ENCODE data around the gene DACH1. TPM values are rescaled to one million over a fixed set of nuclear protein-coding genes. Genes with fewer than 3 reads are reported as not detected.

DACH1 gene
- total and polyA plus RNA-seq, 2 of the 8 experiments (the other 6 are each of a cell fraction or from before 2014, with no cell fraction given): 0.12 to 0.67 TPM

DNA sequence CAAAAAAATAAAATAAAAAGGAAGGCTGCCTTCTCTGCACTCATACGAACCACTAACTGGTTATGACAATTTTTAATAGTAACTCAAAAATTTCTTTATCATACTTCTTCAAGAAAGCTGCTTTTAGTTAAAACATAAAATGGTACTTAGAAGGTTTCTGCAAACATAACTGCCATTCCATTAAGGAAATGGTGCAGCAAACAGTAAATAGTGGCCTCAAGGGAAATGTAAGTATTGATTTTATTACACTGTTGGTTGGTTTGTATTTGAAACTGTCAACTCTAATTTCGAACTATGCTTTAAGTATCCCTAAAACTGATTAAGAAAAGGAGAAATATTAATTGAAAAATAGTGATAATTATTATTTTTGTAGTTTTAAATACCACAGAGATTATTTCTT, 278.0 kb downstream of the DACH1 start:
- WGBS, 2 experiments (ENCODE audit: extremely low coverage in 1 of 2, insufficient coverage in 1 of 2, insufficient read length in 1 of 2, insufficient replicate concordance in 2 of 2, low coverage in 1 of 2, low lambda C conversion rate in 2 of 2, missing lambda C conversion rate in 1 of 2): 87% methylated on average over 2 of the region's 2 CpGs; no CpG with 5 or more reads in 1 of the 2 experiments
- Histone ChIP-seq H2BK5ac (ENCODE audit: low read depth, low read length) (no peak overlapping the region), H3K4me1 (replicated peaks in 1 of 4; ENCODE audit: control insufficient read depth in 3 of 4, insufficient read depth in 4 of 4, low read length in 3 of 4) (no peaks in the 10 kb centered on the region), H3K23me2 (ENCODE audit: low read depth, low read length) (no peaks in the 10 kb centered on the region), H3K27me3 (replicated peaks in 1 of 4; ENCODE audit: control insufficient read depth in 3 of 4, extremely low read depth in 1 of 4, insufficient read depth in 3 of 4, low read length in 3 of 4) (no peaks in the 10 kb centered on the region), H3K56ac (replicated peaks; ENCODE audit: insufficient read length, low read depth, low read length) (no peak overlapping the region), H2AFZ (ENCODE audit: low read length) (no peak overlapping the region), H3K27ac (ENCODE audit: low read depth, low read length) (no peak overlapping the region), H3K4me2 (ENCODE audit: insufficient read depth in 1 of 2, low read depth in 2 of 2, low read length in 2 of 2) (no peak overlapping the region), H3K9me3 (ENCODE audit: insufficient read depth in 2 of 2, low read depth in 1 of 2, low read length in 1 of 2) (no peaks in the 10 kb centered on the region), H3K4me3 (ENCODE audit: extremely low read depth in 1 of 4, insufficient read depth in 2 of 4, low read depth in 3 of 4, low read length in 4 of 4) (no peak overlapping the region), H3K9ac (replicated peaks in 1 of 4; ENCODE audit: extremely low read depth in 1 of 4, low read depth in 3 of 4, low read length in 3 of 4) (no peak overlapping the region), H4K20me1 (replicated peaks in 1 of 2; ENCODE audit: control insufficient read depth in 1 of 2, insufficient read depth in 2 of 2, low read length in 2 of 2) (no peaks in the 10 kb centered on the region), H2BK120ac (replicated peaks; ENCODE audit: low read depth, low read length) (no peak overlapping the region), H3K18ac (ENCODE audit: extremely low read depth, low read length) (no peak overlapping the region), H2BK20ac (ENCODE audit: low read length) (no peak overlapping the region), H4K91ac (replicated peaks; ENCODE audit: insufficient read length, low read length) (no peak overlapping the region), H3K4ac (replicated peaks; ENCODE audit: insufficient read length, low read depth, low read length) (no peak overlapping the region), H3K14ac (ENCODE audit: insufficient read length) (no peak overlapping the region), H2AK5ac (ENCODE audit: low read depth, low read length) (no peak overlapping the region), H3K23ac (ENCODE audit: insufficient read length) (no peak overlapping the region), H3K79me1 (ENCODE audit: low read depth, low read length) (no peaks in the 10 kb centered on the region), H2BK15ac (ENCODE audit: low read length) (no peak overlapping the region), H2BK12ac (ENCODE audit: low read depth, low read length) (no peak overlapping the region), H3K36me3 (ENCODE audit: control insufficient read depth in 2 of 4, insufficient read depth in 4 of 4, low read length in 3 of 4) (no peaks in the 10 kb centered on the region), H3K79me2 (ENCODE audit: control insufficient read depth in 1 of 2, insufficient read depth in 2 of 2, low read length in 2 of 2) (no peaks in the 10 kb centered on the region), H4K5ac (ENCODE audit: insufficient read length, low read depth, low read length) (no peak overlapping the region), H4K8ac (ENCODE audit: extremely low read depth, insufficient read depth, low read length) (no peak overlapping the region)
- no peak for FAIRE-seq
- no peak for DNase-seq (ENCODE audit: low read depth in 1 of 2, low spot score in 2 of 2)
- ChIA-PET CTCF (ENCODE audit: partially characterized antibody) (interaction anchor here (0.6 kb wide), 1 partner anchor 123 kb away, joined by 3 read pairs; no protein-coding TSS in a partner anchor), POLR2A (ENCODE audit: partially characterized antibody) (no interaction called here)
- TF ChIP-seq CBX5 (IDR thresholded peaks at IDR 0.05; ENCODE audit: low read depth, low read length) (no peak), GTF2F1 (IDR thresholded peaks at IDR 0.05; ENCODE audit: borderline replicate concordance, low read depth, low read length) (no peak), EZH2 (IDR thresholded peaks at IDR 0.05; ENCODE audit: low read depth, low read length, severe bottlenecking) (no peak), ASH2L (IDR thresholded peaks at IDR 0.05; ENCODE audit: low read length) (no peak), CHD2 (IDR thresholded peaks at IDR 0.05; ENCODE audit: low read length) (no peak), TEAD4 (IDR thresholded peaks at IDR 0.05; ENCODE audit: low read depth, low read length) (no peak), CTBP2 (IDR thresholded peaks at IDR 0.05; ENCODE audit: borderline replicate concordance, insufficient read depth, insufficient read length, low read length) (no peak), RFX5 (IDR thresholded peaks at IDR 0.05; ENCODE audit: borderline replicate concordance, low read depth, low read length) (no peak), TCF12 (IDR thresholded peaks at IDR 0.05; ENCODE audit: low read depth, low read length) (no peak), SP4 (IDR thresholded peaks at IDR 0.05; ENCODE audit: low read length) (no peak), JUN (IDR thresholded peaks at IDR 0.05; ENCODE audit: low read depth, low read length) (no peak)
- TF ChIP-seq, protein P1, sequence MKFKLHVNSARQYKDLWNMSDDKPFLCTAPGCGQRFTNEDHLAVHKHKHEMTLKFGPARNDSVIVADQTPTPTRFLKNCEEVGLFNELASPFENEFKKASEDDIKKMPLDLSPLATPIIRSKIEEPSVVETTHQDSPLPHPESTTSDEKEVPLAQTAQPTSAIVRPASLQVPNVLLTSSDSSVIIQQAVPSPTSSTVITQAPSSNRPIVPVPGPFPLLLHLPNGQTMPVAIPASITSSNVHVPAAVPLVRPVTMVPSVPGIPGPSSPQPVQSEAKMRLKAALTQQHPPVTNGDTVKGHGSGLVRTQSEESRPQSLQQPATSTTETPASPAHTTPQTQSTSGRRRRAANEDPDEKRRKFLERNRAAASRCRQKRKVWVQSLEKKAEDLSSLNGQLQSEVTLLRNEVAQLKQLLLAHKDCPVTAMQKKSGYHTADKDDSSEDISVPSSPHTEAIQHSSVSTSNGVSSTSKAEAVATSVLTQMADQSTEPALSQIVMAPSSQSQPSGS (IDR thresholded peaks at IDR 0.05; ENCODE audit: low read length): no peak
- TF ChIP-seq, protein P2, sequence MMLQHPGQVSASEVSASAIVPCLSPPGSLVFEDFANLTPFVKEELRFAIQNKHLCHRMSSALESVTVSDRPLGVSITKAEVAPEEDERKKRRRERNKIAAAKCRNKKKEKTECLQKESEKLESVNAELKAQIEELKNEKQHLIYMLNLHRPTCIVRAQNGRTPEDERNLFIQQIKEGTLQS (IDR thresholded peaks at IDR 0.05; ENCODE audit: insufficient read depth, low read depth, low read length): no peak

Measured in H1 (cell line).